ENCODE data around the gene HOXD13.

The HOXD13 gene

DNA sequence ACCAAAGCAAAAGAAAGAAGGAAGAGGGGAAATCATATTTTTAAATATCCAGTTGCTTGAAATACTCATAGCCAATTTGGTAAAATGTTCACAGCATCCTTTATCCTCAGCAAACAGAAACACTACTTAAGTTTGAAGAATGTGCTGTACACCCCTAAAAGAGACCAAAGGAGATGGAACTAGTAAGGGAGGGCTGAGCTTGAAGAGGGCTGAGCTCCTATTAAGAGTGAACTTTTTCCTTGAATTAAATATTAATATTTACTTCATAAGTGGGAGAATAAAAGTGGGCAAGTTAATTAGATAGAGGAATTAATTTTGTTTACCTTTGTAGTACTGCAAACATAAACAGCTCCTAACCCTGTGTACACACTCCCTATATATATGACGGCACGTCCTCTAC, 15.7 kb upstream of the HOXD13 start:
- no peaks in the 10 kb centered on the region for H3K4me1 ChIP-seq (ENCODE audit: insufficient read depth, low read length)
- H3K9ac ChIP-seq (ENCODE audit: low read depth, low read length), result no peak overlapping the region
- H3K9me3 ChIP-seq (ENCODE audit: control insufficient read depth, insufficient read depth, low read length), result no peaks in the 10 kb centered on the region
- H3K36me3 ChIP-seq (ENCODE audit: insufficient read depth, low read length), result no peaks in the 10 kb centered on the region

GRCh38 chr2:176078541-176079284, 13.8 kb upstream of the HOXD13 start:
- Histone ChIP-seq H3K9me3 (ENCODE audit: control insufficient read depth, insufficient read depth, low read length) (no peaks in the 10 kb centered on the region), H3K36me3 (ENCODE audit: insufficient read depth, low read length) (no peaks in the 10 kb centered on the region), H3K4me1 (ENCODE audit: insufficient read depth, low read length) (no peaks in the 10 kb centered on the region), H3K9ac (ENCODE audit: low read depth, low read length) (peak overlapping the region; percentile 52)

- Histone ChIP-seq H3K4me1 (ENCODE audit: insufficient read depth, low read length) (no peaks in the 10 kb centered on the region), H3K9me3 (ENCODE audit: control insufficient read depth, insufficient read depth, low read length) (no peaks in the 10 kb centered on the region), H3K36me3 (ENCODE audit: insufficient read depth, low read length) (no peaks in the 10 kb centered on the region), H3K9ac (ENCODE audit: low read depth, low read length) (peak overlapping the region; percentile 52)
Observed at GRCh38 chr2:176079285-176079830, 13.2 kb upstream of the HOXD13 start.

DNA sequence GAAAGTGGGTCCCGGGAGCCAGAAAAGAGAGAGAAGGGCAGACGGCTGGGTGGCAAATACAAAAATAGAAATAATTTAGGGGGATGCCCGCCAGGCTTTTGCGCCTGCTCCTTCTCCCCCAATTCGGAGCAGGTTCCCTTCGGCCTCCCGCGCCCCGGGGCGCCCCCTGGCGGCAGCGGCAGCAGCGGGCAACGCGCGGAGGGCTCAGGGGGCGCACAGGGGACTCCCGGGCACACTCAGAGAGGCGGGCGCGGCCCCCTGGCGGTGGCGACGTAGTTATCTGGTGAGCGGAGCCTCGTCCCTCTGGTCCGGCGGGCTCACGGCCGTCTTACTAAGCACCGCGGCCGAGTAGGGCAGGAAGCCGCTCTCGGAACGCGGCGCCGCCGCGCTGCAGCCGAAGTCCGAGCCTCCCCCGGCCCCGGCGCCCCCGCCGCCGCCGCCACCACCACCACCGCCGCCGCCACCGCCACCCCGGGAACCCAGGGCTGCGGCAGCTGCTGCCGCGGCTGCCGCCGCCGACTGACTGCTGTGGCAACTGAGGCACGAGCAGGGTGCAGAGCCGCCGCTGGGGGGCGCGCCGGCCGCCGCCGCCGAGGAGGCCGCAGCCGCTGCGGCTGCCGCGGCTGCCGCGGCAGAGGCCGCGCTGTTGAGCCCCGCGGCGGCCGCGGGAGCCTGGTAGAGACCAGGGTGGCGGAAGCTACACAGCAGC, 12.5 kb upstream of the HOXD13 start:
- Histone ChIP-seq H3K4me1 (ENCODE audit: insufficient read depth, low read length) (no peaks in the 10 kb centered on the region), H3K36me3 (ENCODE audit: insufficient read depth, low read length) (no peaks in the 10 kb centered on the region), H3K9me3 (ENCODE audit: control insufficient read depth, insufficient read depth, low read length) (no peaks in the 10 kb centered on the region), H3K9ac (ENCODE audit: low read depth, low read length) (peak overlapping the region; percentile 52; the same call in 1 of the 2 replicates)

GRCh38 chr2:176080540-176081375, 11.8 kb upstream of the HOXD13 start:
- Histone ChIP-seq H3K9me3 (ENCODE audit: control insufficient read depth, insufficient read depth, low read length) (no peaks in the 10 kb centered on the region), H3K9ac (ENCODE audit: low read depth, low read length) (peak overlapping the region; percentile 34; the same call in 1 of the 2 replicates), H3K4me1 (ENCODE audit: insufficient read depth, low read length) (no peaks in the 10 kb centered on the region), H3K36me3 (ENCODE audit: insufficient read depth, low read length) (no peaks in the 10 kb centered on the region)

- Histone ChIP-seq H3K4me1 (ENCODE audit: insufficient read depth, low read length) (no peaks in the 10 kb centered on the region), H3K9me3 (ENCODE audit: control insufficient read depth, insufficient read depth, low read length) (no peaks in the 10 kb centered on the region), H3K9ac (ENCODE audit: low read depth, low read length) (no peak overlapping the region; the same call in 1 of the 2 replicates), H3K36me3 (ENCODE audit: insufficient read depth, low read length) (no peaks in the 10 kb centered on the region)
Observed at GRCh38 chr2:176081376-176081836, 11.1 kb upstream of the HOXD13 start.

- H3K36me3 ChIP-seq (ENCODE audit: insufficient read depth, low read length), result no peaks in the 10 kb centered on the region
- no peaks in the 10 kb centered on the region for H3K9me3 ChIP-seq (ENCODE audit: control insufficient read depth, insufficient read depth, low read length)
- H3K9ac ChIP-seq (ENCODE audit: low read depth, low read length), result peak overlapping the region; percentile 21; the same call in 1 of the 2 replicates
- H3K4me1 ChIP-seq (ENCODE audit: insufficient read depth, low read length), result no peaks in the 10 kb centered on the region
Observed at GRCh38 chr2:176081837-176082524, 10.5 kb upstream of the HOXD13 start.

DNA sequence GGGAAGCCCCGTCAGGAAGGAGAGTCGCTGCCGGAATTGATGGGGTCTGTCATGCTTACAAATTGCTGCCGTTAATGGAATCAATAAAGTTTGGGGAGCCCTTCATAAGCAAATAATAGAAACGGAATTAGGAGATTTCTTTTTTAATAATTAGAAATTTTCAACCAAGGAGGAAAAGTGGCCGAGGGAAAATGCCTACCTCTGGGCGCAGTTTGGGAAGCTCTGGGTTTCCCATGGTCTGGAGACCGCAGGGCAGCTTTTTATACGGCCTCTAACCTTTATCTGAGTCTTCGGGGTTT, 10.0 kb upstream of the HOXD13 start:
- Histone ChIP-seq H3K36me3 (ENCODE audit: insufficient read depth, low read length) (no peaks in the 10 kb centered on the region), H3K9ac (ENCODE audit: low read depth, low read length) (peak overlapping the region; percentile 24; the same call in 1 of the 2 replicates), H3K9me3 (ENCODE audit: control insufficient read depth, insufficient read depth, low read length) (no peaks in the 10 kb centered on the region), H3K4me1 (ENCODE audit: insufficient read depth, low read length) (no peaks in the 10 kb centered on the region)

DNA sequence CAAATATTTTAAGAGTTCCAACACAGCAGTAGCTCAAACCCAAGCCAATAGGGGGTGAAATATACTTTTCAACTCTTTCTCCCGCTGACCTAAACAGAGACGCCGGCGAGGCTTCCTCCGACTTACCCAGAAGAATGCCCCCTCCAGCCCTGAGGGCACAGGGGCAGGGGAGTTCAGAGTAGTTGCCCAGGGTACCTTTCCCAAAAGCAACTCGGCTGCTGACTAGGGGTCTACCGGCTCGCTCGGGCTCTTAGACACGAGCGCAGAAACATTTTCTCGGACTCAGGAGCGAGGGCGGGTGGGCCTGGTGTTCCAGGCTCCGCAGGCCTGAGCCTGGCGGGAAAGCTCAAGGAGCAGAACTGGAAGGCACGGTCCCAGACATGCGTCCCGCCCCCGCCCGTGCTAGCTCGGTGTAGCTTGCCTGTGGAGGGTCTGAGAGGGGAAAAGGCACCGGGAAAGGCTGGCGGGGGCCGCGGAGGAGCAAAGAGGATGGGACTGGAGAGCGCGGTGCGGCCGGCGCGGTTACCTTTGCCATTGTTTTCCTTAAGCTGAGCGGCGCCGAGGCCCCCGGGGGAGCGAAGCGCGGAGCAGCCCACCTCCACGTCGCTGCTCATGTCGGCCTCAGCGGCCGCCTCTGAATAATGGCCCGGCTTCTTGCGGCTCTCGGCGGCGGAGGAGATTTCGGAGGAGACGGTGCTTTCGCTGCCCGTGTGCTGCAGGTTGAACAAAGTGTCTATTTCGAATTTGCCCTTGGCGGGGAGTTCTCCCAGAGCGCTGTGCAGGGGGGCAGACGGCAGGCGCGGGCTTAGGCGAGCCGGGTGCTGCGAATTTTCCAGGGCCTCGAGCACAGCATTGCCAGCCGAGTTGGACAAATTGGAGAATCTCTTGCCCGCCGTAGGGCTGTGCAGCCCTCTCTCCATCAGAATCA, 9.4 kb upstream of the HOXD13 start:
- H3K4me1 ChIP-seq (ENCODE audit: insufficient read depth, low read length), result no peaks in the 10 kb centered on the region
- H3K9me3 ChIP-seq (ENCODE audit: control insufficient read depth, insufficient read depth, low read length), result no peaks in the 10 kb centered on the region
- peak overlapping the region; percentile 24; the same call in 1 of the 2 replicates for H3K9ac ChIP-seq (ENCODE audit: low read depth, low read length)
- H3K36me3 ChIP-seq (ENCODE audit: insufficient read depth, low read length), result no peaks in the 10 kb centered on the region

- H3K36me3 ChIP-seq (ENCODE audit: insufficient read depth, low read length), result no peaks in the 10 kb centered on the region
- no peaks in the 10 kb centered on the region for H3K9me3 ChIP-seq (ENCODE audit: control insufficient read depth, insufficient read depth, low read length)
- H3K4me1 ChIP-seq (ENCODE audit: insufficient read depth, low read length), result no peaks in the 10 kb centered on the region
- H3K9ac ChIP-seq (ENCODE audit: low read depth, low read length), result peak within 1 kb of the TSS; percentile 24; the same call in 1 of the 2 replicates
Observed at GRCh38 chr2:176083796-176084261, 8.7 kb upstream of the HOXD13 start, which contains the start of gene EVX2. TSS of gene EVX2 (minus strand) at chr2:176083962. CDS start at chr2:176083776, 186 bp downstream.

GRCh38 chr2:176084611-176085119, 7.9 kb upstream of the HOXD13 start:
- no peaks in the 10 kb centered on the region for H3K36me3 ChIP-seq (ENCODE audit: insufficient read depth, low read length)
- H3K4me1 ChIP-seq (ENCODE audit: insufficient read depth, low read length), result no peaks in the 10 kb centered on the region
- peak overlapping the region; percentile 44; the same call in 1 of the 2 replicates for H3K9ac ChIP-seq (ENCODE audit: low read depth, low read length)
- no peaks in the 10 kb centered on the region for H3K9me3 ChIP-seq (ENCODE audit: control insufficient read depth, insufficient read depth, low read length)

DNA sequence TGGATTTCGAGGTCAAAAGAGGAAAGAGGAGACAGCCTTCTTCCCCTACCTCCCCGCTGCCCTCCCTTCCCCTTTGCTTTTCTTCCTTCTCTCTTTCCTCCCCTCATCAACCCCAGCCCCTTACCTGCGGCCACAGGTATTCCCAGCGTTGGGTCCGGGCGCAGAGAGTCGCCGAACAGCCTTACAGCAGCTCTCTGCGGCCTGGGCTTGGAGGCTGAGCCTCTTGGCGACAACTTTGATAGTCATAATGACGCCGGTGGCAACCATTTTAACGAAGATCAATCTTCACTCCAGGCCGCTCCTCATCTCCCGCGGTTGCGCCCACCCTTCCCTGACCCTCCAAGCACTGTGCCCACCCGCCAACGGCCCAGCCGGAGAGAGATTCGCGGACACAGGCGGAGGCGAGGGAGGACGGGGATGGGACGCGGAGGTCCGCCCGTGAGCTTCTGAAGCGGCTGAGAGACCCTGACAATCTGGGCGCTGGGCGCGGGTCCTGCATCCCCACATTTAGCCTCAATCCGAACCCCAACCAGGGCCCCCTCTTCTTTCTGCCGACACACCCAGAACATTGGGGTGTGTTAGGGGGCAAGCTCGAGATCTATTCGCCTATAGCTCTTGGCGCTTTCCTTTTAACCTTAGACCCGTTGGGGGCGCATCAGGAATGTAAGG, 7.3 kb upstream of the HOXD13 start:
- Histone ChIP-seq H3K36me3 (ENCODE audit: insufficient read depth, low read length) (no peaks in the 10 kb centered on the region), H3K9me3 (ENCODE audit: control insufficient read depth, insufficient read depth, low read length) (no peaks in the 10 kb centered on the region), H3K9ac (ENCODE audit: low read depth, low read length) (peak overlapping the region; percentile 44; the same call in 1 of the 2 replicates), H3K4me1 (ENCODE audit: insufficient read depth, low read length) (no peaks in the 10 kb centered on the region)
